IMR-90 (cell line): ENCODE measurements around the gene RAB27B. TPM values are rescaled to one million over a fixed set of nuclear protein-coding genes. Genes with fewer than 3 reads are reported as not detected.

Source experiments
- ATAC-seq: fragments of 200-7000 bp; cut with Tn5 transposase; 2 replicates; pipeline ENCODE4 v1.9.1; 2020; ENCODE audit warnings: low read depth, mild to moderate bottlenecking, moderate library complexity
- BruUV-seq: library from RNA; stranded (reverse); fragments of 400-500 nt; replicated peaks from 2 replicates; lab custom pipeline; 2021; lab: Mats Ljungman, UMichigan
- CTCF ChIA-PET: fragments of 300-600 bp; formaldehyde crosslinking; extraction: SDS; loops from one replicate; lab custom pipeline; 2021; ENCODE audit warnings: antibody characterized with exemption; lab: Yijun Ruan, JAX
- POLR2A ChIA-PET: fragments of 300-600 bp; sonication (Branson Sonifier 250); formaldehyde crosslinking; loops from one replicate; lab custom pipeline; 2022; ENCODE audit warnings: antibody characterized with exemption; ENCODE audit not compliant: unreplicated experiment; lab: Charles Lee
- DNase-seq: peaks from one replicate; pipeline ENCODE4 v3.0.0; 2013
- H2AFZ ChIP-seq: replicated peaks from 2 replicates; pipeline ENCODE3; 2013; ENCODE audit warnings: low read length, mild to moderate bottlenecking; ENCODE audit not compliant: poor library complexity
- H2AK5ac ChIP-seq: 2 replicates; pipeline ENCODE4 v1.6.1; 2013; ENCODE audit warnings: low read depth, low read length, inconsistent platforms
- H2AK9ac ChIP-seq: replicated peaks from 2 replicates; pipeline ENCODE3; 2013; ENCODE audit warnings: mild to moderate bottlenecking, low read depth, low read length, moderate library complexity; ENCODE audit not compliant: poor library complexity
- H2BK120ac ChIP-seq: 2 replicates; pipeline ENCODE4 v1.6.1; 2013; ENCODE audit warnings: low read depth, low read length, inconsistent platforms
- H2BK15ac ChIP-seq: 3 replicates; pipeline ENCODE4 v1.6.1; 2013; ENCODE audit warnings: low read depth, low read length, inconsistent platforms
- H2BK20ac ChIP-seq: 2 replicates; pipeline ENCODE4 v1.6.1; 2013; ENCODE audit warnings: low read depth, mild to moderate bottlenecking, inconsistent platforms, low read length, moderate library complexity
- H2BK5ac ChIP-seq: 2 replicates; pipeline ENCODE4 v1.6.1; 2013; ENCODE audit warnings: mild to moderate bottlenecking, low read depth, low read length, inconsistent platforms; ENCODE audit not compliant: poor library complexity, severe bottlenecking
- H3K14ac ChIP-seq: replicated peaks from 2 replicates; pipeline ENCODE4 v1.6.1; 2013; ENCODE audit warnings: low read depth, low read length, inconsistent platforms
- H3K18ac ChIP-seq: 2 replicates; pipeline ENCODE4 v1.6.1; 2013; ENCODE audit warnings: low read depth, low read length, control low read depth
- H3K23ac ChIP-seq: 2 replicates; pipeline ENCODE4 v1.6.1; 2013; ENCODE audit warnings: low read depth, low read length, inconsistent platforms
- H3K27ac ChIP-seq: 2 replicates; pipeline ENCODE4 v1.5.1; 2013; ENCODE audit warnings: mild to moderate bottlenecking, control low read depth, low read length; ENCODE audit not compliant: insufficient read depth
- H3K27me3 ChIP-seq: 2 replicates; pipeline ENCODE4 v1.6.1; 2013; ENCODE audit warnings: low read length; ENCODE audit not compliant: control insufficient read depth, insufficient read depth
- H3K36me3 ChIP-seq: 2 replicates; pipeline ENCODE4 v1.6.1; 2013; ENCODE audit warnings: low read length, mixed read lengths; ENCODE audit not compliant: control insufficient read depth, insufficient read depth
- H3K4ac ChIP-seq: 2 replicates; pipeline ENCODE4 v1.6.1; 2013; ENCODE audit warnings: low read depth, low read length, inconsistent platforms
- H3K4me1 ChIP-seq: 2 replicates; pipeline ENCODE4 v1.6.1; 2013; ENCODE audit warnings: low read length, mixed read lengths; ENCODE audit not compliant: control insufficient read depth, insufficient read depth
- H3K4me2 ChIP-seq: 2 replicates; pipeline ENCODE4 v1.6.1; 2013; ENCODE audit warnings: low read depth, mild to moderate bottlenecking, control low read depth, low read length, moderate library complexity
- H3K4me3 ChIP-seq: 2 replicates; pipeline ENCODE4 v1.5.1; 2013; ENCODE audit warnings: low read depth, mild to moderate bottlenecking, control low read depth, low read length, moderate library complexity; ENCODE audit not compliant: insufficient read depth
- H3K56ac ChIP-seq: 2 replicates; pipeline ENCODE4 v1.6.1; 2013; ENCODE audit warnings: low read length, inconsistent platforms; ENCODE audit not compliant: insufficient read depth; ENCODE audit errors: extremely low read depth
- H3K79me1 ChIP-seq, 2 experiments: 2 replicates each; pipeline ENCODE4 v1.6.1; 2013; ENCODE audit warnings: low read length in 2 of 2, inconsistent platforms in 1 of 2, low read depth in 1 of 2
- H3K9ac ChIP-seq: 2 replicates; pipeline ENCODE4 v1.6.1; 2013; ENCODE audit warnings: low read depth, low read length, control low read depth
- H3K9me1 ChIP-seq: 2 replicates; pipeline ENCODE4 v1.6.1; 2013; ENCODE audit warnings: low read length, inconsistent platforms; ENCODE audit not compliant: insufficient read depth
- H3K9me3 ChIP-seq: 2 replicates; pipeline ENCODE4 v1.6.1; 2013; ENCODE audit warnings: low read length; ENCODE audit not compliant: control insufficient read depth, insufficient read depth
- H4K20me1 ChIP-seq: 2 replicates; pipeline ENCODE4 v1.6.1; 2013; ENCODE audit warnings: low read length, inconsistent platforms; ENCODE audit not compliant: insufficient read depth
- H4K5ac ChIP-seq: 2 replicates; pipeline ENCODE4 v1.6.1; 2013; ENCODE audit warnings: mild to moderate bottlenecking, low read depth, low read length, control low read depth
- H4K8ac ChIP-seq, 2 experiments: 2 replicates each; pipeline ENCODE4 v1.6.1; 2013; ENCODE audit warnings: low read depth in 2 of 2, low read length in 2 of 2, control low read depth in 1 of 2, inconsistent platforms in 1 of 2
- H4K91ac ChIP-seq: 2 replicates; pipeline ENCODE4 v1.6.1; 2013; ENCODE audit warnings: low read depth, low read length, inconsistent platforms; ENCODE audit not compliant: insufficient read depth
- FOS ChIP-seq: fragments of 150-350 bp; IDR thresholded peaks from 2 replicates; pipeline ENCODE4 v1.6.1; 2016; ENCODE audit warnings: low read depth, low read length
- MAFK ChIP-seq: IDR thresholded peaks from 2 replicates; pipeline ENCODE4 v1.6.1; 2012; ENCODE audit warnings: low read depth, low read length, improper control_type of control experiment
- MXI1 ChIP-seq: IDR thresholded peaks from 2 replicates; pipeline ENCODE4 v1.6.1; 2012; ENCODE audit warnings: low read depth, mild to moderate bottlenecking, low read length, moderate library complexity, borderline replicate concordance
- SMC3 ChIP-seq: fragments of 150-350 bp; IDR thresholded peaks from 2 replicates; pipeline ENCODE4 v1.6.1; 2016; ENCODE audit warnings: low read depth, mild to moderate bottlenecking, antibody characterized with exemption, low read length, moderate library complexity
- WGBS, 2 experiments: methylation state at CpG; one replicate each; pipeline versions ENCODE4 v1.1.5 to v1.1.7; 2013; ENCODE audit warnings: missing lambda C conversion rate in 2 of 2; ENCODE audit not compliant: insufficient read length in 1 of 2; ENCODE audit errors: extremely low coverage in 2 of 2; 5-methylcytosine and 5-hydroxymethylcytosine counted together
- dilution Hi-C: fragments of 300-500 bp; cut with HindIII; formaldehyde crosslinking; loops from one replicate; pipeline ENCODE4 v1.14.3; 2018; ENCODE audit warnings: low sequenced_read_pairs; ENCODE audit not compliant: unreplicated experiment
- in situ Hi-C: fragments of 300-500 bp; cut with MboI; formaldehyde crosslinking; loops from 3 replicates; pipeline ENCODE4 v1.14.3; 2019; ENCODE audit warnings: low sequenced_read_pairs, inconsistent platforms, mixed read lengths
- intact Hi-C: fragments of 100-400 bp; cut with micrococcal nuclease; formaldehyde crosslinking; loops from 2 replicates; pipeline ENCODE4 v1.10.0; 2022
- polyA plus RNA-seq, 3 experiments: library from polyadenylated mRNA; depleted of rRNA; stranded (reverse); fragments of >200 nt; gene quantifications; 2 replicates each; pipeline ENCODE4 v1.2.3, GENCODE V29; 2012; ENCODE audit warnings: low replicate concordance in 1 of 3
- total RNA-seq: library from RNA; depleted of rRNA; stranded (reverse); fragments of >200 nt; gene quantifications from 2 replicates; pipeline ENCODE4 v1.2.3, GENCODE V29; 2012

The RAB27B gene
- total and polyA plus RNA-seq, 2 of the 4 experiments (the other 2 are of a cell fraction), result 0.24 to 1.3 TPM

GRCh38 chr18:54856105-54856646 lies 27.9 kb downstream of the RAB27B start:
- DNase-seq (no peak), ATAC-seq (no peak)
- Histone ChIP-seq H3K4ac (no peak overlapping the region), H3K56ac (no peak overlapping the region), H2BK5ac (no peak overlapping the region), H3K79me1 (no peaks in the 10 kb centered on the region), H2AFZ (no peak overlapping the region), H3K4me1 (no peaks in the 10 kb centered on the region), H3K9ac (no peak overlapping the region), H2AK9ac (no peak overlapping the region), H4K8ac (no peak overlapping the region), H2AK5ac (no peak overlapping the region), H3K9me1 (0 out of 2 replicates have a peak, but pooled peaks cover 2% of the 10 kb centered on the region), H4K91ac (no peak overlapping the region), H3K23ac (no peak overlapping the region), H3K27ac (no peak overlapping the region), H3K4me2 (no peak overlapping the region), H4K5ac (no peak overlapping the region), H3K18ac (no peak overlapping the region), H2BK15ac (no peak overlapping the region), H2BK20ac (no peak overlapping the region), H3K14ac (no peak overlapping the region), H3K4me3 (no peak overlapping the region), H3K9me3 (no peaks in the 10 kb centered on the region), H3K36me3 (no peaks in the 10 kb centered on the region), H4K20me1 (no peaks in the 10 kb centered on the region), H3K27me3 (no peaks in the 10 kb centered on the region), H2BK120ac (no peak overlapping the region)
- ChIA-PET POLR2A (no interaction called here), CTCF (interaction anchor here (1.5 kb wide), 1 partner anchor 9 kb away, joined by 3 read pairs; no protein-coding TSS in a partner anchor)
- TF ChIP-seq FOS, result no peak
- TF ChIP-seq SMC3, result no peak
- no peak for TF ChIP-seq MXI1
- TF ChIP-seq MAFK, result no peak
- 83% methylated on average over 1 of the region's 2 CpGs; no CpG with 5 or more reads in 1 of the 2 experiments for WGBS, 2 experiments
- dilution Hi-C loops, result no loop called here
- BruUV-seq, result no TSS peak
- intact Hi-C loops, result no loop called here
- in situ Hi-C loops, result no loop called here
